Adrenal gland (tissue), 12 donors: ENCODE data around the gene QSOX1. TPM values are rescaled to one million over a fixed set of nuclear protein-coding genes. Genes with fewer than 3 reads are reported as not detected.
"Not testable (repeated sequence)": the region's sequence is repeated elsewhere in the genome, so short reads cannot be mapped to it uniquely, and the experiment has no call there.

Experiments used
- DNase-seq, 7 donors: peaks; one replicate each; pipeline ENCODE4 v3.0.0-alpha.2; 2019 to 2020
- H3K27ac ChIP-seq, 5 donors: fragments of 200-600 bp; sonication (generic) in 4 of 5; 1 replicate in 3 of 5; 2 replicates in 2 of 5; pipeline versions ENCODE4 v1.5.1 to v1.8.0; 2016 to 2020; ENCODE audit warnings: mild to moderate bottlenecking in 1 of 5
- H3K27me3 ChIP-seq: fragments of 200-600 bp; 2 replicates; pipeline ENCODE4 v1.8.0; 2021
- H3K36me3 ChIP-seq, 2 donors: fragments of 200-600 bp; replicated peaks in 1 of 2; 1 replicate in 1 of 2; 2 replicates in 1 of 2; pipeline versions ENCODE4 v1.5.1 to v1.8.0; 2018 to 2022
- H3K4me1 ChIP-seq, 2 donors: fragments of 200-600 bp; replicated peaks in 1 of 2; 1 replicate in 1 of 2; 2 replicates in 1 of 2; pipeline versions ENCODE4 v1.5.1 to v1.8.0; 2018 to 2021
- H3K4me3 ChIP-seq, 4 donors: fragments of 200-600 bp; sonication (generic) in 3 of 4; one replicate each; pipeline ENCODE4 v1.5.1; 2016 to 2018
- H3K9me3 ChIP-seq, 3 donors: fragments of 200-600 bp; sonication (generic) in 1 of 3; replicated peaks in 1 of 3; 1 replicate in 2 of 3; 2 replicates in 1 of 3; pipeline versions ENCODE4 v1.5.1 to v1.8.0; 2016 to 2021
- CTCF ChIP-seq, 6 experiments: fragments of 450-650 bp in 4 of 6; fragments of 200-600 bp in 2 of 6; sonication (generic) in 1 of 6; IDR thresholded peaks; 1 replicate in 5 of 6; 2 replicates in 1 of 6; pipeline versions ENCODE4 v1.5.1 to v1.8.0; 2016 to 2021; ENCODE audit warnings: antibody characterized with exemption in 6 of 6, mild to moderate bottlenecking in 2 of 6, moderate library complexity in 1 of 6
- POLR2A ChIP-seq, 2 donors: fragments of 450-650 bp; IDR thresholded peaks; one replicate each; pipeline ENCODE4 v1.6.1; 2017; ENCODE audit warnings: antibody characterized with exemption in 2 of 2, mild to moderate bottlenecking in 2 of 2, moderate library complexity in 1 of 2
- WGBS, 4 donors: extraction: QIAGEN DNeasy Blood & Tissue Kit in 2 of 4; methylation state at CpG; one replicate each; pipeline versions ENCODE4 v1.1.5 to v1.1.7; 2013 to 2017; 5-methylcytosine and 5-hydroxymethylcytosine counted together
- intact Hi-C, 2 donors: fragments of 100-400 bp; cut with DNase I; formaldehyde crosslinking; loops; one replicate each; pipeline versions ENCODE4 v1.14.1 to v1.15.0; 2022 to 2023
- polyA plus RNA-seq, 3 donors: library from polyadenylated mRNA; stranded (reverse); fragments of 200-250 nt in 2 of 3; fragments of 350-450 nt in 1 of 3; fragmentation: Illumina TruSeq in 1 of 3; extraction: RNeasy Lipid Tissue Mini Kit (QIAGEN cat#74804) in 1 of 3; gene quantifications; one replicate each; pipeline ENCODE4 v1.2.3, GENCODE V29; 2013 to 2014
- total RNA-seq, 9 donors: library from RNA; depleted of rRNA in 4 of 9; stranded (reverse); fragments of >200 nt in 4 of 9; fragments of 120-200 nt in 1 of 9; fragmentation: NEBNext Ultra II Directional in 1 of 9; extraction: Animal tissue kit (Norgen Biotek cat#: 25700) in 1 of 9; gene quantifications; one replicate each; pipeline versions ENCODE4 v1.1.0 to v1.2.4, GENCODE V29; 2013 to 2023
- donor health status: healthy with polysubstance abuse.
- donor health status: Bipolar disorder and iron deficiency.
- donor health status: DM: yes; HTN: yes; CAD: no.
- donor health status: DM: no; HTN: no; CAD: no.
- donor health status: DM: no; HTN: no; CAD: no.
- donor health status: DM: yes; HTN: yes; CAD: no.

The QSOX1 gene
- total and polyA plus RNA-seq, 12 donors = 33.7 to 234 (median 129) TPM

- peak in 4 of 7 donors; percentile 29 to 48 (median 38) for DNase-seq
- no peak overlapping the region for H3K27ac ChIP-seq
- intact Hi-C loops = loop anchor here (10.0 kb wide), 2 partner anchors 216 to 276 kb away; no protein-coding TSS in a partner anchor
- WGBS, 4 donors = 68 to 100% (median 72%) methylated on average over 1 to 5 of the region's 5 CpGs
- H3K4me1 ChIP-seq = peaks cover 0 to 6% of the 10 kb centered on the region in 2 donors
- no peaks in the 10 kb centered on the region for H3K9me3 ChIP-seq
- TF ChIP-seq POLR2A (IDR thresholded peaks at IDR 0.05) = no peak
- TF ChIP-seq CTCF (IDR thresholded peaks at IDR 0.05) = no peak
- H3K4me3 ChIP-seq = no peak overlapping the region
- no peaks in the 10 kb centered on the region for H3K27me3 ChIP-seq
- peaks cover 0 to 21% of the 10 kb centered on the region in 2 donors for H3K36me3 ChIP-seq
Observed at GRCh38 chr1:180198611-180199010, 43.9 kb downstream of the QSOX1 start.

- H3K27ac ChIP-seq = no peak overlapping the region
- no peak overlapping the region for H3K4me3 ChIP-seq
- peaks cover 0 to 20% of the 10 kb centered on the region in 2 donors for H3K36me3 ChIP-seq
- DNase-seq = no peak
- H3K4me1 ChIP-seq = peaks cover 0 to 6% of the 10 kb centered on the region in 2 donors
- intact Hi-C loops = loop anchor here (10.0 kb wide), 2 partner anchors 216 to 276 kb away; no protein-coding TSS in a partner anchor
- TF ChIP-seq CTCF (IDR thresholded peaks at IDR 0.05) (no peak), POLR2A (IDR thresholded peaks at IDR 0.05) (no peak)
- no peaks in the 10 kb centered on the region for H3K27me3 ChIP-seq
- H3K9me3 ChIP-seq = no peaks in the 10 kb centered on the region
- 77 to 91% (median 89%) methylated on average over 5 to 12 of the region's 12 CpGs for WGBS, 4 donors
Observed at GRCh38 chr1:180199018-180199417, 44.3 kb downstream of the QSOX1 start.

GRCh38 chr1:180201451-180202200, 47.0 kb downstream of the QSOX1 start:
- TF ChIP-seq POLR2A (IDR thresholded peaks at IDR 0.05) (no peak), CTCF (IDR thresholded peaks at IDR 0.05) (no peak)
- Histone ChIP-seq H3K27ac (no peak overlapping the region), H3K4me3 (no peak overlapping the region), H3K9me3 (no peaks in the 10 kb centered on the region), H3K27me3 (no peaks in the 10 kb centered on the region), H3K36me3 (peaks cover 0 to 2% of the 10 kb centered on the region in 2 donors), H3K4me1 (peaks cover 0 to 6% of the 10 kb centered on the region in 2 donors)
- intact Hi-C loops = no loop called here
- DNase-seq = no peak
- WGBS, 4 donors = 85 to 92% (median 88%) methylated on average over 2 to 7 of the region's 7 CpGs

- H3K27ac ChIP-seq, intact Hi-C loops: not testable (repeated sequence)
- 77 to 89% (median 85%) methylated on average over 5 of the region's 5 CpGs for WGBS, 4 donors
Observed at GRCh38 chr1:180202588-180202987, 47.9 kb downstream of the QSOX1 start.

GRCh38 chr1:180204231-180204630, 49.6 kb downstream of the QSOX1 start:
- TF ChIP-seq CTCF (IDR thresholded peaks at IDR 0.05) = no peak
- no peak for TF ChIP-seq POLR2A (IDR thresholded peaks at IDR 0.05)
- WGBS, 4 donors = 83 to 92% (median 85%) methylated on average over 6 of the region's 6 CpGs
- no peaks in the 10 kb centered on the region for H3K9me3 ChIP-seq
- H3K27me3 ChIP-seq = no peaks in the 10 kb centered on the region
- no peaks in the 10 kb centered on the region for H3K4me1 ChIP-seq
- no peak overlapping the region for H3K27ac ChIP-seq
- intact Hi-C loops = no loop called here
- no peak for DNase-seq
- no peaks in the 10 kb centered on the region for H3K36me3 ChIP-seq
- no peak overlapping the region for H3K4me3 ChIP-seq

More at GRCh38 chr1:180202588-180202987, 47.9 kb downstream of the QSOX1 start:
- H3K4me3 ChIP-seq, H3K27me3 ChIP-seq, H3K4me1 ChIP-seq, H3K36me3 ChIP-seq, H3K9me3 ChIP-seq, DNase-seq: not testable (repeated sequence)
